T-helper 17 cell (primary cell): ENCODE measurements around the gene PAQR9. TPM values are rescaled to one million over a fixed set of nuclear protein-coding genes. Genes with fewer than 3 reads are reported as not detected.

ENCODE experiments used
- ATAC-seq: fragments of 150-1000 bp; cut with Tn5 transposase; 2 replicates; pipeline ENCODE4 v1.10.0; 2021; ENCODE audit warnings: mild to moderate bottlenecking, moderate library complexity
- DNase-seq, 3 donors: peaks; one replicate each; pipeline versions ENCODE4 v3.0.0 to v3.0.0-alpha.2; 2020 to 2021
- H3K9me3 ChIP-seq: one replicate; pipeline ENCODE4 v1.7.0; 2013; ENCODE audit warnings: low read length, mild to moderate bottlenecking; ENCODE audit not compliant: control insufficient read depth, poor library complexity, severe bottlenecking
- H3K27ac Mint-ChIP-seq: one replicate; pipeline ENCODE4 v1.8.0; 2022; ENCODE audit warnings: mild to moderate bottlenecking, moderate library complexity, mixed read lengths
- H3K27me3 Mint-ChIP-seq: one replicate; pipeline ENCODE4 v1.8.0; 2022; ENCODE audit warnings: mixed read lengths
- H3K36me3 Mint-ChIP-seq: one replicate; pipeline ENCODE4 v1.8.0; 2022; ENCODE audit warnings: low read depth, mixed read lengths
- H3K4me1 Mint-ChIP-seq: one replicate; pipeline ENCODE4 v1.8.0; 2022; ENCODE audit warnings: mild to moderate bottlenecking, mixed read lengths
- H3K4me3 Mint-ChIP-seq: one replicate; pipeline ENCODE4 v1.8.0; 2022; ENCODE audit warnings: mild to moderate bottlenecking, moderate library complexity, mixed read lengths
- total RNA-seq, 4 donors: library from RNA in 2 of 4; stranded (reverse) in 2 of 4; gene quantifications; one replicate each; pipeline ENCODE4 v1.2.3 and lab custom pipeline; 2022 to 2026

Gene PAQR9
- total RNA-seq, 2 donors from 2014 or later: not detected

DNA sequence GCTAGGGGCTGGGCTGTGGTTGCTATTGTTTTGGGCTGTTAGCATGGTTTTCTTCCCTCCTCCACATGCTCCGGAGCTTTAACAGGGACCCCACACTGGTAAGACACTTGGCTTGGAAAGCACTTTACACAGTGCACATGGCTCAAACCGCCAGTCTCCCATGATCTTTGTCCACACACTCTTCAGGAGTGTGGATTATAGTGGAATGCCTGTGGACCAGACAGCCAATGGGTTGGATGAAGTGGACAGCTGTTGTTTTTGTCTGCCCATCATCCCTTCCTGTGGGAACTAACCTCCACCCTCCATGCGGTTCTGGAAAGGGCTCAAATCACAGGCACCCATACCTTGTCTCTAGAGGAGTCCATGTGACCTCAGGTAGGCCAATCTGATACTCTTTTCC lies 10.0 kb downstream of the PAQR9 start:
- no peaks in the 10 kb centered on the region for H3K9me3 ChIP-seq
- Mint-ChIP-seq H3K4me1 (no peaks in the 10 kb centered on the region), H3K27me3 (peaks cover 68% of the 10 kb centered on the region), H3K4me3 (no peak overlapping the region), H3K27ac (no peak overlapping the region), H3K36me3 (peaks cover 8% of the 10 kb centered on the region)
- DNase-seq (no peak), ATAC-seq (no peak)

DNA sequence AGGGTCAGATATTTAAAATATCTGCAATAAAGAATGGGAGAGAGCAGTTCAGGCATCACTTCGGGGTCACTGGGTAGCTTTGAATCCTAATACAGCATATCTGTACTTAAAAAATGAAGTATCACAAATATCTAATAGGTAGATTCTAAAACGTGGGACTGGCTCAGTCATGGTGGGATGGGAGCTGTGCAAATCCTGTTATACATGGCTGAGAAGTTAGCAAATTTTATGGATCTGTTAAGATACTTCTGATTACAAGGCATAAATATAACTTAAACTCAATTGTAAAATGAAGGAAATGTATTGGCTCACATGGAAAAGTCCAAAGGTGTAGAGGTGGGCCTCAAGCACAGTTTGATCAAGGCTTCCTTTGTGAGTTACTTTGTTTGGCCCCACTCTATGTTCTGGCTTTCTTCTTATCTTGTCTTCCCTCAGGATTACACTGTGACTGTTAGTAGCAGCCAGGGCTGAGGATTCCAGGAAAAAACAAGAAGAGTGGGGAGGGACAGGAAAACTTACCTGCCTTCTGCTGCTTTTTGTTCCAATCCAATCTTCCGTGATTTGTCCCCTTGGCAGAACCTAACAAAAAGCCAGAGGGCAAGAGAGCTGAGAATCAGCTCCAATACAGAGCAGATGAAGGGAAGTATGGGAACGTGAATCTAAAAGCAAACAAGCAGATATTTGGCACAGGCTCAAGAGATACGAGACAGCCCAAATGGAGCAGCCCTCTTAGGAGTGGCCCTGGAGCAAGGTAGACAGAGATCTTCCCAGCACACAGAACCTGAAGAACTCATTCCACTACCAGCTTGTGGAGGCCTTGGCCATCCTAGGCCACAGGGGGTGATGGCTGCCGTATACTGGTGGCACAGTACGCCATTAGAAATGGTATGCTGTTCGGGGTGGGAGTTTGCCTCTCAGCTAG lies 10.9 kb downstream of the PAQR9 start:
- Mint-ChIP-seq H3K4me3 (no peak overlapping the region), H3K36me3 (peaks cover 8% of the 10 kb centered on the region), H3K4me1 (peaks cover 3% of the 10 kb centered on the region), H3K27me3 (peaks cover 64% of the 10 kb centered on the region), H3K27ac (no peak overlapping the region)
- DNase-seq (no peak), ATAC-seq (no peak)
- H3K9me3 ChIP-seq: no peaks in the 10 kb centered on the region

DNA sequence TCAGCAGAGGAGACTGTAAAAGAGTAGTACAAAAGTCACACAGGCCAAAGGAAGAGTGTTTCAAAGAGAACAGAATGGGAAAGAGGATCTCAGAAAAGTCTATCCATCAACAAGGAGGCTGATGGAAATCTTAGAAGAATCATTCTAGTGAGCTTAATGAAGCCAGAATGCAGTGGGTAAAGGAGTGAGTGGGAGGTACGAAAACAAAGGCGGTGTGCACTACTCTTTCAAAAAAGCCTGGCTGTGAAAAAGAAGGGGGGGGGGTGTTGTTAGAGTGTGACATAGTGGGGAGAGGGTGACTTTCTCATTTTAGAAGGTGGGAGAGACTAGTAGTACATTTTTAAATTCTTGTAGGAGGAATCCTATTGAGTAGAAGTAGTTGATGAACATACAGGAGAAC lies 11.7 kb downstream of the PAQR9 start:
- no peak for DNase-seq
- Mint-ChIP-seq H3K27ac (no peak overlapping the region), H3K27me3 (peaks cover 62% of the 10 kb centered on the region), H3K4me1 (peaks cover 7% of the 10 kb centered on the region), H3K4me3 (no peak overlapping the region), H3K36me3 (peaks cover 6% of the 10 kb centered on the region)
- ATAC-seq: no peak
- H3K9me3 ChIP-seq: no peaks in the 10 kb centered on the region

DNA sequence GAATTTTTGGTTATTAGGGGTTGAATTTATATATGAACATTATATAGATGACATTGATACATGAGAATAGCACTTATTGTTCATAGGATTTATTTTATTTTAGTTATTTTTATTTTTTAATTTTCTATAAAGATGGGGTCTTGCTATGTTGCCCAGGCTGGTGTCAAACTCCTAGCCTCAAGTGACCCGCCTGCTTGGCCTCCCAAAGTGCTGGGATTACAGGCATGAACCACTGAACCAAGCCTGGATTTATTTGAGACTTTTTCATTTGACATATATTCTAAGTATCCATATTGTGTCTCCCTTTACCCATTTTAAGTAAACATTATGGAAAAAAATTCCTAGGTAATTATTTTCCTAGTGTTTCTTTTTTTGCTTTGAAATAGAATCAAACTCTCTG lies 12.5 kb downstream of the PAQR9 start:
- ATAC-seq: no peak
- no peak overlapping the region for H3K4me3 Mint-ChIP-seq
- H3K4me1 Mint-ChIP-seq: peaks cover 7% of the 10 kb centered on the region
- H3K9me3 ChIP-seq: no peaks in the 10 kb centered on the region
- peaks cover 64% of the 10 kb centered on the region for H3K27me3 Mint-ChIP-seq
- peaks cover 6% of the 10 kb centered on the region for H3K36me3 Mint-ChIP-seq
- H3K27ac Mint-ChIP-seq: no peak overlapping the region
- no peak for DNase-seq

GRCh38 chr3:142947799-142948575 lies 15.5 kb downstream of the PAQR9 start:
- Mint-ChIP-seq H3K27ac (no peak overlapping the region), H3K36me3 (peaks cover 6% of the 10 kb centered on the region), H3K4me1 (peaks cover 16% of the 10 kb centered on the region), H3K4me3 (peak overlapping the region; percentile 65), H3K27me3 (peaks cover 53% of the 10 kb centered on the region)
- ATAC-seq (no peak), DNase-seq (no peak)
- no peaks in the 10 kb centered on the region for H3K9me3 ChIP-seq

GRCh38 chr3:142947352-142947751 lies 16.1 kb downstream of the PAQR9 start:
- Mint-ChIP-seq H3K27ac (no peak overlapping the region), H3K27me3 (peaks cover 46% of the 10 kb centered on the region), H3K36me3 (peaks cover 6% of the 10 kb centered on the region), H3K4me1 (peaks cover 16% of the 10 kb centered on the region), H3K4me3 (peak overlapping the region; percentile 65)
- DNase-seq: no peak
- ATAC-seq: no peak
- H3K9me3 ChIP-seq: no peaks in the 10 kb centered on the region

- ATAC-seq: no peak
- H3K4me1 Mint-ChIP-seq: peaks cover 16% of the 10 kb centered on the region
- H3K36me3 Mint-ChIP-seq: peaks cover 4% of the 10 kb centered on the region
- H3K9me3 ChIP-seq: no peaks in the 10 kb centered on the region
- no peak overlapping the region for H3K27ac Mint-ChIP-seq
- no peak for DNase-seq
- peaks cover 43% of the 10 kb centered on the region for H3K27me3 Mint-ChIP-seq
- H3K4me3 Mint-ChIP-seq: peak overlapping the region; percentile 58
These were observed 16.6 kb downstream of the PAQR9 start for GRCh38 chr3:142946861-142947260.

DNA sequence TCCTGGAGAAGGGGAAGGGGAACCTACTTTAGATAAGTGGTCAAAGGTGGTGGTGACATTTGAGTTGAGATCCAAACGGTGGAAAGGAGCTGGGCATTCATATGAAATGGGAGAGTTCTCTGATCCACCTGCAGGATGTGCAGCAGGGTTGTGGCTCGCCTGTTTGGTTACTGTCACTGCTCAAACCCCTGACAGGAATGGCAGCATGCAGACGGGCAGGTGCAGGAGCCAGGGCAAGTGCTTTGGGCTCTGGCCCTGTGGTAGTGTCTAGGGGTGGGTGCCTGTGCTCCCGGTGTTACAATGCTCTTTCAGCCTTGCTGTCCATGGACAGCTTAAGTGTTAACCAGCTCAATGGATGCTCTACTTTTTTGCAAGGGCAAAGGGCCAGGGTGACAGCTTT lies 18.5 kb downstream of the PAQR9 start:
- Mint-ChIP-seq H3K27me3 (peaks cover 39% of the 10 kb centered on the region), H3K27ac (peak overlapping the region; percentile 72)

DNA sequence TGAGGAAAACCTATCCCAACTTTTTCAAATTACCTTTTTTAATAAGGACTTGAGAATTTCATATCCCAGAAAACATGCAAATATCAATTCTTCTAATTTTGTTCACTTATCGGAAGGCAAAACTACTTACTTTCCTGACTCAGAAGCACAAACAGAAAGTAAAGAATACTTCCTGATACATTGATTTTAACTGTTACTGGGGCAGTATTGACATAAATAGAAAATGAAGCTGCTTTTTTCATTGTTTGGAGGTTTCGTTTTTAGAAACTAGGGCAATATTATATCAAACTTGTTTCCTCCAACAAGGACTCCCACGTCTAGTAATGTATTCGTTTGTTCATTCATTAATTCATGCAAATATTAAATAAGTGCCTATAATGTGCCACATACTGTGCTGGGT lies 19.1 kb downstream of the PAQR9 start:
- H3K4me1 Mint-ChIP-seq: peaks cover 19% of the 10 kb centered on the region
- H3K27me3 Mint-ChIP-seq: peaks cover 32% of the 10 kb centered on the region
- ATAC-seq (peak; percentile 40), DNase-seq (no peak)
- H3K27ac Mint-ChIP-seq: peak overlapping the region; percentile 72
- no peaks in the 10 kb centered on the region for H3K9me3 ChIP-seq
- peak overlapping the region; percentile 72 for H3K4me3 Mint-ChIP-seq
- no peaks in the 10 kb centered on the region for H3K36me3 Mint-ChIP-seq

More for the DNA sequence above, 18.5 kb downstream of the PAQR9 start:
- peaks cover 19% of the 10 kb centered on the region for H3K4me1 Mint-ChIP-seq
- DNase-seq (no peak), ATAC-seq (no peak)
- no peaks in the 10 kb centered on the region for H3K9me3 ChIP-seq
- H3K36me3 Mint-ChIP-seq: peaks cover 2% of the 10 kb centered on the region
- H3K4me3 Mint-ChIP-seq: peak overlapping the region; percentile 72

DNA sequence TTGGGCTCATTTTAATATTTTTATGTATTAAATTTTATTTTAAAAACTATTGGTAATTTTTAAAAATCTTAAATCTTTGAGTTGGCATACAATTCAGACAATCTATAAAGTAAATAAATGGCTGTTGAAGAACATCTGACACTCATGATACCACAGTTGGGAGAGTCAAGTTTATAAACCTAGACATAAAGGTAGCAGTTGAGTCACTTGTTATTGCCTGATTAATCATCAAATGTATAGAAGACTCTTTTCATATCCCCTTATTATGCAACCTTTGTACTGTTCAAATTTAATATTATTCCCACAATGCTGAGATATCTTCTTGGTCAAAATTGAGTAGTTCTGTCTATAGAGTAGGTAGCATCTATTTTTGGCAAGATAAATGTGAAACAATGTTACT lies 19.6 kb downstream of the PAQR9 start:
- ATAC-seq (no peak), DNase-seq (no peak)
- peak overlapping the region; percentile 72 for H3K27ac Mint-ChIP-seq
- no peaks in the 10 kb centered on the region for H3K36me3 Mint-ChIP-seq
- H3K9me3 ChIP-seq: no peaks in the 10 kb centered on the region
- peaks cover 19% of the 10 kb centered on the region for H3K4me1 Mint-ChIP-seq
- peaks cover 27% of the 10 kb centered on the region for H3K27me3 Mint-ChIP-seq
- peak overlapping the region; percentile 72 for H3K4me3 Mint-ChIP-seq

DNA sequence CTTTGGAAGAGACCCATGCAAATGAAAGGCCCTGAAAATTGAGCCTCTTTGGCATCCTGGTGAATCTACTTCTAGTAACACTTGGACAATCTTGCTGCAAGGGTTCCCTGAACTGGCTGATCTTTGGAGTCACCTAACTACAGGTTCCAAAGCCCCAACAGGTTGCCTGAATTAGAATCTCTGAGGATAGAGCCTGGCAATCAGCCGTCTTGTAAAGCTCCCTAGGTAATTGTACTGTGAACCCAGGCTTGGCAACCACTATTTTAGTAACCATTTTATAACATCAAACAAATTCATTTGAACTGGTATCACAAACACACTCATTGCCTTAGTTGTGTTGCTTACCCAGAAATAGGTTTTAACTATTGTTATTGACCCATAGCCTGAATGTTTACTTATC lies 20.1 kb downstream of the PAQR9 start:
- peaks cover 22% of the 10 kb centered on the region for H3K27me3 Mint-ChIP-seq
- H3K4me1 Mint-ChIP-seq: peaks cover 19% of the 10 kb centered on the region
- ATAC-seq: no peak
- DNase-seq: no peak
- no peaks in the 10 kb centered on the region for H3K9me3 ChIP-seq
- H3K36me3 Mint-ChIP-seq: no peaks in the 10 kb centered on the region
- H3K27ac Mint-ChIP-seq: peak overlapping the region; percentile 24
- no peak overlapping the region for H3K4me3 Mint-ChIP-seq

- no peak for ATAC-seq
- H3K9me3 ChIP-seq: no peaks in the 10 kb centered on the region
- H3K27me3 Mint-ChIP-seq: peaks cover 18% of the 10 kb centered on the region
- H3K36me3 Mint-ChIP-seq: no peaks in the 10 kb centered on the region
- DNase-seq: no peak
- H3K4me3 Mint-ChIP-seq: no peak overlapping the region
- H3K27ac Mint-ChIP-seq: no peak overlapping the region
- H3K4me1 Mint-ChIP-seq: peaks cover 12% of the 10 kb centered on the region
These were observed 21.9 kb downstream of the PAQR9 start for GRCh38 chr3:142941373-142942123.

GRCh38 chr3:142940472-142940871 lies 23.0 kb downstream of the PAQR9 start:
- H3K4me3 Mint-ChIP-seq: no peak overlapping the region
- ATAC-seq: no peak
- H3K9me3 ChIP-seq: no peaks in the 10 kb centered on the region
- DNase-seq: no peak
- H3K27me3 Mint-ChIP-seq: peaks cover 21% of the 10 kb centered on the region
- peaks cover 12% of the 10 kb centered on the region for H3K4me1 Mint-ChIP-seq
- H3K27ac Mint-ChIP-seq: no peak overlapping the region
- no peaks in the 10 kb centered on the region for H3K36me3 Mint-ChIP-seq
